Hematopoietic multipotent progenitor cell treated with erythropoietin and hydrocortisone succinate and interleukin-3 and kit ligand, for 8 days (in vitro differentiated cells): ENCODE data around the gene PCDHGA4.
"Not testable (repeated sequence)": the region's sequence is repeated elsewhere in the genome, so short reads cannot be mapped to it uniquely, and the experiment has no call there.

Source experiments
- DNase-seq: peaks from one replicate; pipeline ENCODE4 v3.0.0-alpha.2; 2015

Gene PCDHGA4

DNA sequence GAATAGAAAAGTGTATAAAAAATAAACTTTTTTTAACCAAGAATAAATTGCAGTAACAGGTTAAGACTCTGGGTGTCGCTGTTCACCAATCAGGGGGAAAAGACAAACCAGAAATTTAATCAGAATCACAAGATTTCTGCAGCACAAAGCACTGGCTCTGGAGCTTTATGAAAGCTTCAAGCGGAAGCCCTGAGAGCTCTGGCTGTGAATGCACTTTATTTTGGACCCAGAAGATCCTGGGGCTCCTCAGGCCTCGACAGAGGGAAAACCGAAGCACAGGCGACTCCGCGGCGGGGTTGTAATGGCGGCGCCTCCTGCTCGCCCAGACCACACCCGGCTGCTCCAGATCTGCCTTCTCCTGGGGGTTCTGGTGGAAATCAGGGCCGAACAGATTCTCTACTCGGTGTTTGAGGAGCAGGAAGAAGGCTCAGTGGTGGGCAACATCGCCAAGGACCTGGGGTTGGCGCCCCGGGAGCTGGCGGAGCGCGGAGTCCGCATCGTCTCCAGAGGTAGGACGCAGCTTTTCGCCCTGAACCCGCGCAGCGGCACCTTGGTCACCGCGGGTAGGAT lies at the start of gene PCDHGA4:
TSS of gene PCDHGA4 (plus strand) at position 122 of the 570 bp plus-strand sequence. CDS start at position 209, 87 bp downstream.
- no peak for DNase-seq

DNA sequence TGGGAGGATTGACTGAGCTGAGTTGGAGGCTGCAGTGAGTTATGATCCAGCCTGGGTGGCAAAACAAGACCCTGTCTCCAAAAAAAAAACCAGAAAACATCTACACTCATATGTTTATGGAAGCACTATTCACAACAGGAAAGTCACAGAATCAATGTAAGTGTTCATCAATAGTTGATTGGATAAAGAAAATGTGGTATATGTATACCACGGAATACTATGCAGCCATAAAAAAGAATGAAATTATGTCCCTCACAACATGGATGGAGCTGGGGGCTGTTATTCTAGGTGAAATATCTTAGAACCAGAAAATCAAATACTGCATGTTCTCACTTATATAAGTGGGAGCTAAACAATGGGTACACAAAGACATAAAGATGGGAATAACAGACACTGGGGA lies 48.2 kb upstream of the PCDHGA4 start:
- DNase-seq = no peak

DNA sequence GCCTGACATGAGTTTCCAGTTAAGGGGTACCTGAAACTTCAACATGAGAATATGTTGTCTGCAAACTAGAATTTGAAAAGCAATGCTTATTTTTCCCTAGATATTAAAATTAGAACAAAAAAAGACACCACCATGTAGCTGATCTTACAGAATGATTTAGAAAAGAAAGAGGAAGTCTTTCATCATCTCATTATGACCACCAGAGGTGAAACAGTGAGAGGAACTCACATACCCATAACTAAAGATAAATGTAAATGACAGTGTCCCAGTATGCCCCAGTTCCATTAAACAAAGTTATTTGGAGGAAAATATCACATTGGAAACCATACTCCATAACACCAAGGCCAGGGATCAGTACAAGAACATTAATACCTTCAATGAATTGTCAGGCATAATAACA lies 41.1 kb upstream of the PCDHGA4 start:
- no peak for DNase-seq

DNA sequence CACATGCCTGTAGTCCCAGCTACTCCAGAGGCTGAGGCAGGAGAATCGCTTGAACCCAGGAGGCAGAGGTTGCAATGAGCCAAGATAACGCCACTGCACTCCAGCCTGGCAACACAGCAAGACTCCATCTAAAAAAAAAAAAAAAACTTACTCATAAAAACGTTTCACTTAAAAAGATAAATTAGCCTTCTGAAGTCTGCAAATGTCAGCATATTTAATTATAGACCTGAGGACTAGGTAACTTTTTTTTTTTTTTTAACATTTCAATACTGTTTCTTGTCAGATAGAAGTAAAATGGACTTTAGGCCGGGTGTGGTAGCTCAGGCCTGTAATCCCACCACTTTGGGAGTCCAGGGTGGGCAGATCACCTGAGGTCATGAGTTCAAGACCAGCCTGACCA lies 37.9 kb upstream of the PCDHGA4 start:
- not testable (repeated sequence) for DNase-seq

DNA sequence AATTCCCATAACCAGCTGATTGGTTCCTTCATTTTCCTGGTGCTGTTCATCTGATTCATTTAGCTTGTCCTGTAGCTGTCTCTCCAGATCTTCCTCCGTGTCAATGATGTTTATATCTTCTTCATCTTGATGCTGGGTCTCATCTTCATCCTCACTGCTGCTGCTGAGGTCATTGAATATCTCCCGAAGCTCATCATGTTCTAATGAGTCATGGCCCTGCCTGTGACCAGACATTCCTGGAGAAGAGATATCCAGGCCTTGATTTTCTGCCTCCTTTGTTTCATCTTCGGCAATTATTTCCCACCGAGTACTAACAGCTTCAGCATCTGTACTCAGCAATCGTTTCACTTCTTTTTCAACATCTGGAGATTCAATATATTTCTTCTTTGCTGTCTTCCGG lies 35.6 kb upstream of the PCDHGA4 start:
- no peak for DNase-seq

DNA sequence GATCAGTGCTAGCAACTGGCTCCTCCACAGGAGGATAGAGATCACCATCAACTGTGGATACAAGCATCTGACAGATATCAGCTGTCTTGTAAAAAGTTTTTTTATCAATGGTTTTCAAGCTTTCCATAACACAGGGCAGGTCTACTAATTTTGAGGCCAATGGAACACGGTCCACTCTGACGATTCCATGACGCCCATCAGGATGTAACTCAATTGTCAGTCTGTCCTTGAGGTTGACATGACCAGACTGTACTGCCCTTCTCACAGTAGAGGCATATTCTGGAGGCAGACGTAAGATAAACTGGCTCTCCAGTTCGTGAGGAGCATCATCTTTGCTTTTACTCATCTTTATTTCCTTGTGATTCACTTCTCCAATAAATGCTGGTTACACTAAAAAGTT lies 35.1 kb upstream of the PCDHGA4 start:
- no peak for DNase-seq

DNA sequence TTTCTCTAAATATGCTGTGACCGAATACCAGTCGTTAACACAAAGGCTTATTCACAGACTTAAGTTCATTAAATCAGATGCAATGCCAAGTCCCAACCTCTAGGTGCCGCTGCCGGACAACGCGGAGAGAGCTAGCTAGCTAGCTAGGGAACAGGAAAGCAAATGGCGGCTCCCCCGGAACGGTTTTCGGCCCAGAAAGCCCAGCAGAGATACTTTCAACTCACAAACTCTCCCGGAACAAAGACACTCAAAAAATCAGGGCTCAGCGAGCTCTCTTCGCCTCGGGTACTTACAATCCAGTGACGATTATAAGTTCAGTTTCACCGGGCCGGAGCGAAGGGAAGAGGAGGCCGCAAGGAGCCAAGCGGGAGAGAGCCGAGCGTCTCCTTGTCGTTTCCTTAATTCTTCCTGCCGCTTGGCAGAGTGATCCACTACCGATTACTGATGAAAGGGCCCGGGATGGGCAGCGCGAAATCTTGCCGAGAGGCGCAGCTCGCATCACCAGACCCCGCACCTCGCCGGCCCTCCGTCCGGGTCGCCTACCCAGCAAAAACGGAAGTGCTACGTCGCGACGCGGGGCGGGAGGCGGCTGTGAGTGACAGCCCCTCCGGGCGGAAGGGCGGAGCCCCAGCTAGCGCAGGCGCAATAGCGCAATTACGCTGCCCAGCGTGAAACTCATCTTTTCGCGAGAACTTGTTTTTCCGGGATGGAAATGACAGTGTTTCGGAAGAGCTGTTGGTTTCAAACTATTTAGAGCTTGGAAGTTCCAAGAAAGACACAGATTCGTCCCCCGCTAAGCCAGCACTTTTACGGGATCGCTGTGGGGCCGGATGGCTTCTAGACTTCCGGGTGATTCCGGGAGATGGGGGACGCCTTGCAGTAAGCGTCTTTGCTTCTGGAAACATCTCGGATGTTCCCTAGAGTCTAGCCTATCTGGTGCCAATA lies 34.3 kb upstream of the PCDHGA4 start, which contains the start of gene TAF7:
TSS of gene TAF7 (minus strand) at position 560 of the 945 bp plus-strand sequence. CDS start 740 bp downstream, outside the sequence.
- DNase-seq = peak; percentile 96

DNA sequence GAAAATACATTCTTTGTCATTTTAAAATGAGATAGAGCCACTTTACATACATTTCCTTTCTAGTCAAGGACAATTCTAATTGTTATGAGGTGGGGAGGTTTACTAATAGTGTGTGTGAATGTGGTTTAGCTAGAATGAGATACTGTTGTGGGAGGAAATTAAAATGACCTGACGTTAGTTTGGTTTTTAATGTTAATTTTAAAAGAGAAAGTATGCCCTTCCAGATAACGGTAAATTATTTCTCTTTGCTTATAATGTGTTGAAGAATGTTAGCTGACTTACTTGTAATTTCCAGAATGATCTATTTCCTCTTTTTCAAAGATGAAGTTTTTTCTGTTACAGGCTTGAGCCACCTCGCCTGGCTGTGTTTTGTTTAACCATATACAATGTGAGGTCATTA lies 32.6 kb upstream of the PCDHGA4 start:
- no peak for DNase-seq

DNA sequence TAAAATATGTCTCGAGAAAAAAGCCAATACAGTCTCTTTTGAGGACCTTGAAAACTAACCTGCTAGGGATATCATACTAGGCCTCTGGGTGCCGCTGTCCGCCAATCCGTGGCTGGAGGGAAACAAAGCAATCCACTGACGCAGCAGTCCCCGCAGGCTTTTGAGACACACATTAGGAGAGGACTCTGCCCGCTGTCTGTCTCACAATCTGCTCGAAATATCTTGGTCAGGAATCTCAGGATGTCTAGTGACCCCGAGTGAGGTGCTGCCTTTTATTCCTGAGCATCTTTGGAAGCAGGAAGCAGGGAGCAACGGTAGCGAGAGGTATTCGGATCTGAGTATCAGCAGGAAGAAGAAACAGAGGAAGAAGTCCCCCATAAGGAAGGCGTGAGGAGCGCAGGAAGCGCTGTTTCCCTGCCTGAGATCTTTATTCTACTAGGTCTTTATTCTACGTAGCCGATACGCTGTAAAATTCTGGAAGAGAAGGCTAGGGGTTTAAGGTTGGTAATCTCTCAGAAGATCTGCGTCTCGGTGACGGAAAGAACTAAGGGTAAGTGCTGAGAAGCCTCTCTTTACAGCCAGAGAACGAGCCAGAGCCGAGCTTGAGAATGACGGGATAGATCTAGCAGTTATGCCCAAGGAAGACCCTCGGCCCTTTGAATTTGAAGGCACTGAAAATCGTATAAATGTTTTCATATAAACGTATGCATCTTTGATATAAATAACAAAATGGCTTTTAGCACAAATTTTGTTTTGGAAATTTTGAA lies 28.6 kb upstream of the PCDHGA4 start:
- DNase-seq = peak; percentile 21

DNA sequence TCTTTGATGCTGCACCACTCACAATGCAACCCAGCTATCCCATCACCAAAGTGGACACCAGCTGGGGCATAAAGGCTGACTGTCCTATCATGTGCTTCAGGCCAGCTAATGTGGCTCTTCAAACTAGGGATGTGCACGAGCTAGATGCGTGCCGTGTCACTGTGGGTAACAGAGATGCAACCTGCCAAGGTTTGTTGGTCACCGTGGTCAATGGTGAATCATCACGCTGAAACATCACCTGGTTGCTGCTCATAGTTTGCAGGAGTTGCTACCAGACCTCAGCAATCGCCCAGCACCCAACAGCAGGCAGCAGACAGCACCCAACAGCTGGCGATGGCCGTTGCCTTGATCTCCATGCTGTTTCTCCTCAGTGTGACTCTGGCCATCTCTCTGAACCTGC lies 26.6 kb upstream of the PCDHGA4 start:
- DNase-seq = no peak

DNA sequence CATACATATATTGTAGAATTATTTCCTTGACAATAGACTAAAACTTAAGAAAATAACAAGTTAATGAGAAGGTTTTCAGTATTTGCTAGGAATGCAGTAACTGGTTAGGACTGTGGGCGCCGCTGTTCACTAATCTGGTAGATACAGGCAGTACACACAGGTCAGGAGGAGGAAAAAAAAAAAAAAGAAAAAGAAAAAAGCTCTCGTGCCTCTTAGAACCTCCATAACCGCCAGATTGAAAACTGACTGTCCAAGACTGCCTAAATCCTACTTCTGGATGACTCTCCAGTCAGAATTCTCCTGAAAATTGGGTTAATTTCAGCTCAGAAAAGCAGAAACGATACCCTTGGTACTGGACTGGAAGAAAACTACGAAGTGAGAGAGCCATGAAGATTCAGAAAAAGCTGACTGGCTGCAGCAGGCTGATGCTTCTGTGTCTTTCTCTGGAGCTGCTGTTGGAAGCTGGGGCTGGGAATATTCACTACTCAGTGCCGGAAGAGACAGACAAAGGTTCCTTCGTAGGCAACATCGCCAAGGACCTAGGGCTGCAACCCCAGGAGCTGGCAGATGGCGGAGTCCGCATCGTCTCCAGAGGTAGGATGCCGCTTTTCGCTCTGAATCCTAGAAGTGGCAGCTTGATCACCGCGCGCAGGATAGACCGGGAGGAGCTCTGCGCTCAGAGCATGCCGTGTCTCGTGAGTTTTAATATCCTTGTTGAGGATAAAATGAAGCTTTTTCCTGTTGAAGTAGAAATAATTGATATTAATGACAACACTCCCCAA lies 24.3 kb upstream of the PCDHGA4 start, which contains the start of gene PCDHGA1:
TSS of gene PCDHGA1 (plus strand) at position 216 of the 782 bp plus-strand sequence.
- DNase-seq = no peak

DNA sequence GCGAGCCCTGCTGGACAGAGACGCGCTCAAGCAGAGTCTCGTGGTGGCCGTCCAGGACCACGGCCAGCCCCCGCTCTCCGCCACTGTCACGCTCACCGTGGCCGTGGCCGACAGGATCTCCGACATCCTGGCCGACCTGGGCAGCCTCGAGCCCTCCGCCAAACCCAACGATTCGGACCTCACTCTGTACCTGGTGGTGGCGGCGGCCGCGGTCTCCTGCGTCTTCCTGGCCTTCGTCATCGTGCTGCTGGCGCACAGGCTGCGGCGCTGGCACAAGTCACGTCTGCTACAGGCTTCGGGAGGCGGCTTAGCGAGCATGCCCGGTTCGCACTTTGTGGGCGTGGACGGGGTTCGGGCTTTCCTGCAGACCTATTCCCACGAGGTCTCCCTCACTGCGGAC lies 22.2 kb upstream of the PCDHGA4 start:
- DNase-seq = not testable (repeated sequence)

DNA sequence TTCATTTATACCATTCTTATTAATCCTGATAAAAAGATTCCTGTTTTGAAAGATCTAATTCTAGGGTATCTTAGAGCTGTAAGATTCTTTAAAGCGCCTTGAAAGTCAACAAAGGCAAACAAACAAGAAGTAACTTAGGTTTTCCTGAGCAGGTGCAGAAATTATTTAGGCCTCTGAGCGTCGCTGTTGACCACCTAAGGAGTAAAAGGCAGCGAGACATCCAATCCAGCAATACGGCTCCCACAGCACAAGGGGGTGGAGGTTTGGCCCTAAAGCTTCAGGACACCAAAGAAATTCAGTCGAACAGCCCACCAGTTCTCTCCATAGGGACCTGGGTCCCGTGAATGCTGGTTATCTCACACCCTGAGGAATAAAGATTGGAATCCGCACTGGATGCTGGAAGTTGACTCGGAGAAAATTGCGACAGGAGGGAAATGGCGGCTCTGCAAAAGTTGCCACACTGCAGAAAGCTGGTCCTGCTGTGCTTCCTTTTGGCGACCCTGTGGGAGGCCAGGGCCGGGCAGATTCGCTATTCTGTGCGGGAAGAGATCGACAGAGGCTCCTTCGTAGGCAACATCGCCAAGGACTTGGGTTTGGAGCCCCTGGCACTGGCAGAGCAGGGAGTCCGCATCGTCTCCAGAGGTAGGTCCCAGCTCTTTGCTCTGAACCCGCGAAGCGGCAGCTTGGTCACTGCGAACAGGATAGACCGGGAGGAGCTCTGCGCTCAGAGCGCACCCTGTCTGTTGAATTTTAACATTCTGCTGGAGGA lies 16.1 kb upstream of the PCDHGA4 start, which contains the start of gene PCDHGA2:
TSS of gene PCDHGA2 (plus strand) at position 223 of the 769 bp plus-strand sequence.
- peak; percentile 19 for DNase-seq

DNA sequence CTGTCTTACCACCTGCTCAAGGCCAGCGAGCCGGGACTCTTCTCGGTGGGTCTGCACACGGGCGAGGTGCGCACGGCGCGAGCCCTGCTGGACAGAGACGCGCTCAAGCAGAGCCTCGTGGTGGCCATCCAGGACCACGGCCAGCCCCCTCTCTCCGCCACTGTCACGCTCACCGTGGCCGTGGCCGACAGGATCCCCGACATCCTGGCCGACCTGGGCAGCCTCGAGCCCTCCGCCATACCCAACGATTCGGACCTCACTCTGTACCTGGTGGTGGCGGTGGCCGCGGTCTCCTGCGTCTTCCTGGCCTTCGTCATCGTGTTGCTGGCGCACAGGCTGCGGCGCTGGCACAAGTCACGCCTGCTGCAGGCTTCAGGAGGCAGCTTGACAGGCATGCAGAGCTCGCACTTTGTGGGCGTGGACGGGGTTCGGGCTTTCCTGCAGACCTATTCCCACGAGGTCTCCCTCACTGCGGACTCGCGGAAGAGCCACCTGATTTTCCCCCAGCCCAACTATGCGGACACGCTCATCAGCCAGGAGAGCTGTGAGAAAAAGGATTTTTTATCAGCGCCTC lies 14.0 kb upstream of the PCDHGA4 start:
- DNase-seq = not testable (repeated sequence)

DNA sequence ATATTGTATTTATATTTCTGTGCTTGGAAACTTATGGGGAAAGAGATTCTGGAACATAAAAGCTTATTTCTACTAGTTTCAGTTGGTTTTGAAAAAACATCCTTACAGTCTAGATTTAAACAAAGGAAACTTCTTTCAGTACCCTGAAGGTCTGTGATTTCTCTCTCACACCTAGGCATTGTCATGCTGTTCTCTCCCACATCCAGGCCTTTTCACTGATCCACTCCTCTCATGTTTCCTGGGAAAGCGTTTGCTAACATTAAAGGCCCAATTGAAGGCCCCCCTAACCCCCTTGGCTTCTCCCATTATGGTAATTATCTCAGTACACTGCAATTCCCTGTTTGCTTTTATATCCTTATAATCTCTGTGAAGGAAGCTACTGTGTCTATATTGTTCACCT lies 12.0 kb upstream of the PCDHGA4 start:
- DNase-seq = no peak

DNA sequence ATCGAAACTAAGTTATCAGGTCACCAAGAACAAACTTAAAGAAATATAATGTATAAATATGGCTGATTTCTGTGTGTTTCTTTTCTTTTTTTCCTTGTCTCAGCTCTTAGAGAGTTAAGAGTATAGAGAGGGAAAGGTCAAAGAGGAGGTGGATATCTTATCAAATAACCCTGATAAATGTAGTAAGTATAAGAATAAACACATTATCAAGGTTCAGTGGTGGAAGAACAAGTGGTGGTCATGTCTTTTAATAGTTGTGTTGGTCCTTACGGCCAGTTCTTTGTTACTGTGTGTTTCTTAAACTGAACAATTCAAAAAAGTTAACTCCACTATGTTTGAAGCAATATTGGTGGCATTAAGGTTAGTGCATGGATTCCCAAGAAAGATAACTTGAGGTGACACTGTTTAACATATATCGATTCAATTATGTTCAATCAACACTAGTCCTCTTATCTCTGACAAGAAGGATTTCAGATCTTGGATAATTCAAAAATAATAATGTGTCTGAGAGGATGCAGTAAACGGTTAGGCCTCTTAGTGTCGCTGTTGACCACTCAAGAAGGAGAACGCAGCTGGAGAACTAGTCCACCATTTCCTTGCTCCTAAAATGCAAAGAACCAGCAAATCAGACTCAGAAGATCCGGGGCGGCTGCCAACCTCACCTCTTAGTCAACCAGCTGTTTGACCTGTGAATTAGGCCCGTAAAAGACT lies 11.4 kb upstream of the PCDHGA4 start, which contains the start of gene PCDHGA3:
TSS of gene PCDHGA3 (plus strand) at position 588 of the 711 bp plus-strand sequence. CDS start 205 bp downstream, outside the sequence.
- peak; percentile 31 for DNase-seq

DNA sequence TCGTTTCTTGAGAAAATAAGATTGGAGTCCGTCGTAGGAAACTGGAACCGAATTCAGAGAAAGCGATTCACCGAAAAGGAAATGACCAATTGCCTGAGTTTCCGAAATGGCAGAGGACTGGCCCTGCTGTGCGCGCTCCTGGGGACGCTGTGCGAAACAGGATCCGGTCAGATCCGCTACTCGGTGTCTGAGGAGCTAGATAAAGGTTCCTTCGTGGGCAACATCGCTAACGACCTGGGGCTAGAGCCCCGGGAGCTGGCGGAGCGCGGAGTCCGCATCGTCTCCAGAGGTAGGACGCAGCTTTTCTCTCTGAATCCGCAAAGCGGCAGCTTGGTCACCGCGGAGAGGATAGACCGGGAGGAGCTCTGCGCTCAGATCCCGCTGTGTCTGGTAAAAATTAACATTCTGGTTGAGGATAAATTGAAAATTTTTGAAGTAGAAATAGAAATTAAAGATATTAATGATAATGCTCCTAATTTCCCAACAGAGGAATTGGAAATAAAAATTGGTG lies 10.8 kb upstream of the PCDHGA4 start:
- DNase-seq = no peak

DNA sequence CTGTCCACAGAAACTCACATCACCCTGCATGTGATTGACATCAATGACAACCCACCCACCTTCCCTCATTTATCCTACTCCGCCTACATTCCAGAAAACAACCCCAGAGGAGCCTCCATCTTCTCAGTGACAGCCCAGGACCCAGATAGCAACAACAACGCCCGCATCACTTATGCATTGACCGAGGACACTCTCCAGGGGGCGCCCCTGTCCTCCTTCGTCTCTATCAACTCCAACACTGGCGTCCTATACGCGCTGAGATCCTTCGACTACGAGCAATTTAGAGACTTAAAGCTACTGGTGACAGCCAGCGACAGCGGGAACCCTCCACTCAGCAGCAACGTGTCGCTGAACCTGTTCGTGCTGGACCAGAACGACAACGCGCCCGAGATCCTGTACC lies 9.5 kb upstream of the PCDHGA4 start:
- no peak for DNase-seq

DNA sequence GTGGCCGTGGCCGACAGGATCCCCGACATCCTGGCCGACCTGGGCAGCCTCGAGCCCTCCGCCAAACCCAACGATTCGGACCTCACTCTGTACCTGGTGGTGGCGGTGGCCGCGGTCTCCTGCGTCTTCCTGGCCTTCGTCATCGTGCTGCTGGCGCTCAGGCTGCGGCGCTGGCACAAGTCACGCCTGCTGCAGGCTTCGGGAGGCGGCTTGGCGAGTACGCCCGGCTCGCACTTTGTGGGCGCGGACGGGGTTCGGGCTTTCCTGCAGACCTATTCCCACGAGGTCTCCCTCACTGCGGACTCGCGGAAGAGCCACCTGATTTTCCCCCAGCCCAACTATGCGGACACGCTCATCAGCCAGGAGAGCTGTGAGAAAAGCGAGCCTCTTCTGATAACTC lies 8.8 kb upstream of the PCDHGA4 start:
- not testable (repeated sequence) for DNase-seq
